ENCODE measurements around the gene GALK1. TPM values are rescaled to one million over a fixed set of nuclear protein-coding genes. Genes with fewer than 3 reads are reported as not detected.
"Not testable (repeated sequence)": the region's sequence is repeated elsewhere in the genome, so short reads cannot be mapped to it uniquely, and the experiment has no call there.

The GALK1 gene
- 10 to 100 TPM; 40.9 to 44.7 TPM for total RNA-seq

GRCh38 chr17:75764711-75765421 lies at the start of gene GALK1:
GALK1 (minus strand) TSS chr17:75765192; CDS start chr17:75765136, 56 bp downstream.
- no peaks in the 10 kb centered on the region for H3K27me3 Mint-ChIP-seq
- no peaks in the 10 kb centered on the region for H3K9me3 Mint-ChIP-seq
- ChIA-PET POLR2A (interaction anchor here (1.0 to 2.1 kb wide), 4 partner anchors 11 to 91 kb away, joined by 5 to 10 read pairs (median 8); partner anchors contain the start of gene WBP2), CTCF (interaction anchor here (0.5 to 5.9 kb wide), 20 partner anchors 9 to 244 kb away, joined by 3 to 64 read pairs (median 4); partner anchors contain the start of genes SMIM5, TRIM47, TRIM65 and UNK)
- peak within 1 kb of the TSS; percentile 77 for H3K4me3 Mint-ChIP-seq
- peak within 1 kb of the TSS; percentile 71 for H3K27ac Mint-ChIP-seq
- peaks cover 3% of the 10 kb centered on the region for H3K36me3 Mint-ChIP-seq (ENCODE audit: low read depth)
- DNase-seq, result peak; percentile 76
- peaks cover 15% of the 10 kb centered on the region for H3K4me1 Mint-ChIP-seq

- POLR2A ChIA-PET, result no interaction called here
- CTCF ChIA-PET, result interaction anchor here (1.1 to 1.9 kb wide), 3 partner anchors 12 to 17 kb away, joined by 4 to 6 read pairs (median 6); no protein-coding TSS in a partner anchor
- Mint-ChIP-seq H3K9me3 (no peaks in the 10 kb centered on the region), H3K4me3 (no peak overlapping the region), H3K27me3 (no peaks in the 10 kb centered on the region), H3K27ac (no peak overlapping the region), H3K4me1 (peaks cover 1% of the 10 kb centered on the region), H3K36me3 (ENCODE audit: low read depth) (peaks cover 6% of the 10 kb centered on the region)
- no peak for DNase-seq
These were observed 49.0 kb upstream of the GALK1 start for GRCh38 chr17:75814021-75814395.

GRCh38 chr17:75813081-75814020 lies 48.4 kb upstream of the GALK1 start:
- POLR2A ChIA-PET, result no interaction called here

GRCh38 chr17:75812096-75813013 lies 47.4 kb upstream of the GALK1 start:
- no peaks in the 10 kb centered on the region for H3K27me3 Mint-ChIP-seq
- ChIA-PET POLR2A (no interaction called here), CTCF (interaction anchor here (1.0 to 1.7 kb wide), 2 partner anchors 13 to 18 kb away, joined by 3 to 6 read pairs; no protein-coding TSS in a partner anchor)
- peak overlapping the region; percentile 50 for H3K27ac Mint-ChIP-seq
- H3K9me3 Mint-ChIP-seq, result no peaks in the 10 kb centered on the region
- no peak for DNase-seq
- H3K4me1 Mint-ChIP-seq, result no peaks in the 10 kb centered on the region
- H3K4me3 Mint-ChIP-seq, result no peak overlapping the region
- H3K36me3 Mint-ChIP-seq (ENCODE audit: low read depth), result peaks cover 5% of the 10 kb centered on the region

More at GRCh38 chr17:75813081-75814020, 48.4 kb upstream of the GALK1 start:
- H3K4me1 Mint-ChIP-seq, result no peaks in the 10 kb centered on the region
- H3K9me3 Mint-ChIP-seq, result no peaks in the 10 kb centered on the region
- peaks cover 5% of the 10 kb centered on the region for H3K36me3 Mint-ChIP-seq (ENCODE audit: low read depth)
- H3K27ac Mint-ChIP-seq, result no peak overlapping the region
- H3K27me3 Mint-ChIP-seq, result no peaks in the 10 kb centered on the region
- H3K4me3 Mint-ChIP-seq, result no peak overlapping the region
- CTCF ChIA-PET, result interaction anchor here (1.0 to 1.7 kb wide), 3 partner anchors 14 to 17 kb away, joined by 3 to 6 read pairs (median 4); no protein-coding TSS in a partner anchor
- DNase-seq, result no peak

- Mint-ChIP-seq H3K36me3 (ENCODE audit: low read depth) (peaks cover 5% of the 10 kb centered on the region), H3K27me3 (no peaks in the 10 kb centered on the region), H3K27ac (no peak overlapping the region), H3K4me3 (no peak overlapping the region), H3K4me1 (no peaks in the 10 kb centered on the region), H3K9me3 (no peaks in the 10 kb centered on the region)
- no peak for DNase-seq
- ChIA-PET POLR2A (no interaction called here), CTCF (interaction anchor here (0.7 kb wide), 1 partner anchor 15 kb away, joined by 3 read pairs; no protein-coding TSS in a partner anchor)
These were observed 46.2 kb upstream of the GALK1 start for GRCh38 chr17:75811174-75811573.

GRCh38 chr17:75810756-75811155 lies 45.8 kb upstream of the GALK1 start:
- POLR2A ChIA-PET, result not testable (repeated sequence)

GRCh38 chr17:75810216-75810615 lies 45.2 kb upstream of the GALK1 start:
- ChIA-PET POLR2A (no interaction called here), CTCF (no interaction called here)
- no peaks in the 10 kb centered on the region for H3K27me3 Mint-ChIP-seq
- H3K27ac Mint-ChIP-seq, result no peak overlapping the region
- no peaks in the 10 kb centered on the region for H3K9me3 Mint-ChIP-seq
- no peak overlapping the region for H3K4me3 Mint-ChIP-seq
- peaks cover 5% of the 10 kb centered on the region for H3K36me3 Mint-ChIP-seq (ENCODE audit: low read depth)
- H3K4me1 Mint-ChIP-seq, result no peaks in the 10 kb centered on the region
- no peak for DNase-seq

More at GRCh38 chr17:75810756-75811155, 45.8 kb upstream of the GALK1 start:
- H3K27ac Mint-ChIP-seq; H3K36me3 Mint-ChIP-seq (ENCODE audit: low read depth); DNase-seq; H3K9me3 Mint-ChIP-seq; H3K4me3 Mint-ChIP-seq; H3K4me1 Mint-ChIP-seq; H3K27me3 Mint-ChIP-seq: not testable (repeated sequence)
- CTCF ChIA-PET, result interaction anchor here (0.7 kb wide), 1 partner anchor 14 kb away, joined by 3 read pairs; no protein-coding TSS in a partner anchor

GRCh38 chr17:75809631-75810111 lies 44.7 kb upstream of the GALK1 start:
- no peaks in the 10 kb centered on the region for H3K4me1 Mint-ChIP-seq
- no peaks in the 10 kb centered on the region for H3K27me3 Mint-ChIP-seq
- DNase-seq, result no peak
- POLR2A ChIA-PET, result no interaction called here
- peaks cover 5% of the 10 kb centered on the region for H3K36me3 Mint-ChIP-seq (ENCODE audit: low read depth)
- H3K27ac Mint-ChIP-seq, result no peak overlapping the region
- H3K9me3 Mint-ChIP-seq, result no peaks in the 10 kb centered on the region
- CTCF ChIA-PET, result interaction anchor here (1.1 to 2.6 kb wide), 3 partner anchors 12 to 38 kb away, joined by 3 to 11 read pairs (median 6); partner anchors contain the start of gene UNK
- H3K4me3 Mint-ChIP-seq, result no peak overlapping the region

GRCh38 chr17:75808905-75809621 lies 44.1 kb upstream of the GALK1 start:
- H3K9me3 Mint-ChIP-seq, result no peaks in the 10 kb centered on the region
- no peak overlapping the region for H3K4me3 Mint-ChIP-seq
- ChIA-PET POLR2A (no interaction called here), CTCF (interaction anchor here (1.1 to 2.6 kb wide), 3 partner anchors 12 to 39 kb away, joined by 3 to 11 read pairs (median 6); partner anchors contain the start of gene UNK)
- no peaks in the 10 kb centered on the region for H3K27me3 Mint-ChIP-seq
- H3K27ac Mint-ChIP-seq, result no peak overlapping the region
- H3K36me3 Mint-ChIP-seq (ENCODE audit: low read depth), result peaks cover 5% of the 10 kb centered on the region
- no peak for DNase-seq
- H3K4me1 Mint-ChIP-seq, result peaks cover 3% of the 10 kb centered on the region

- ChIA-PET CTCF (interaction anchor here (1.2 to 2.6 kb wide), 3 partner anchors 11 to 36 kb away, joined by 3 to 11 read pairs (median 6); partner anchors contain the start of gene UNK), POLR2A (no interaction called here)
- no peak for DNase-seq
- H3K9me3 Mint-ChIP-seq, result no peaks in the 10 kb centered on the region
- H3K4me3 Mint-ChIP-seq, result no peak overlapping the region
- H3K27ac Mint-ChIP-seq, result no peak overlapping the region
- H3K36me3 Mint-ChIP-seq (ENCODE audit: low read depth), result peaks cover 5% of the 10 kb centered on the region
- H3K4me1 Mint-ChIP-seq, result peaks cover 9% of the 10 kb centered on the region
- H3K27me3 Mint-ChIP-seq, result no peaks in the 10 kb centered on the region
These were observed 43.5 kb upstream of the GALK1 start for GRCh38 chr17:75808549-75808904.

GRCh38 chr17:75807861-75808260 lies 42.9 kb upstream of the GALK1 start:
- ChIA-PET POLR2A (no interaction called here), CTCF (interaction anchor here (1.4 to 2.6 kb wide), 2 partner anchors 23 to 35 kb away, joined by 3 to 11 read pairs; partner anchors contain the start of gene UNK)
- no peaks in the 10 kb centered on the region for H3K27me3 Mint-ChIP-seq
- no peak overlapping the region for H3K27ac Mint-ChIP-seq
- no peak overlapping the region for H3K4me3 Mint-ChIP-seq
- peaks cover 7% of the 10 kb centered on the region for H3K36me3 Mint-ChIP-seq (ENCODE audit: low read depth)
- no peak for DNase-seq
- H3K4me1 Mint-ChIP-seq, result peaks cover 13% of the 10 kb centered on the region
- H3K9me3 Mint-ChIP-seq, result no peaks in the 10 kb centered on the region
